ENCODE data around the gene TXNDC12.

GRCh38 chr1:52028328-52028727, 26.7 kb downstream of the TXNDC12 start:
- TF ChIP-seq, protein P1, sequence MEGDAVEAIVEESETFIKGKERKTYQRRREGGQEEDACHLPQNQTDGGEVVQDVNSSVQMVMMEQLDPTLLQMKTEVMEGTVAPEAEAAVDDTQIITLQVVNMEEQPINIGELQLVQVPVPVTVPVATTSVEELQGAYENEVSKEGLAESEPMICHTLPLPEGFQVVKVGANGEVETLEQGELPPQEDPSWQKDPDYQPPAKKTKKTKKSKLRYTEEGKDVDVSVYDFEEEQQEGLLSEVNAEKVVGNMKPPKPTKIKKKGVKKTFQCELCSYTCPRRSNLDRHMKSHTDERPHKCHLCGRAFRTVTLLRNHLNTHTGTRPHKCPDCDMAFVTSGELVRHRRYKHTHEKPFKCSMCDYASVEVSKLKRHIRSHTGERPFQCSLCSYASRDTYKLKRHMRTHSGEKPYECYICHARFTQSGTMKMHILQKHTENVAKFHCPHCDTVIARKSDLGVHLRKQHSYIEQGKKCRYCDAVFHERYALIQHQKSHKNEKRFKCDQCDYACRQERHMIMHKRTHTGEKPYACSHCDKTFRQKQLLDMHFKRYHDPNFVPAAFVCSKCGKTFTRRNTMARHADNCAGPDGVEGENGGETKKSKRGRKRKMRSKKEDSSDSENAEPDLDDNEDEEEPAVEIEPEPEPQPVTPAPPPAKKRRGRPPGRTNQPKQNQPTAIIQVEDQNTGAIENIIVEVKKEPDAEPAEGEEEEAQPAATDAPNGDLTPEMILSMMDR (IDR thresholded peaks at IDR 0.05), result no peak
- no peak for TF ChIP-seq EZH2phosphoT487 (IDR thresholded peaks at IDR 0.05)
- no peak for TF ChIP-seq EZH2 (IDR thresholded peaks at IDR 0.05)

Data from neural progenitor cell (in vitro differentiated cells).